Aorta (tissue), 5 donors: Measurements from ENCODE around the gene KIF7. TPM values are rescaled to one million over a fixed set of nuclear protein-coding genes. Genes with fewer than 3 reads are reported as not detected.

Experiments
- ATAC-seq: fragments of 200-7000 bp; cut with Tn5 transposase; one replicate; pipeline ENCODE4 v1.9.1; 2022; ENCODE audit warnings: moderate library complexity; ENCODE audit not compliant: low FRiP score
- DNase-seq, 2 donors: peaks; one replicate each; pipeline ENCODE4 v3.0.0-alpha.2; 2020
- H3K27ac ChIP-seq, 2 donors: one replicate each; pipeline ENCODE4 v1.5.1; 2013; ENCODE audit warnings: low read length in 2 of 2, mild to moderate bottlenecking in 2 of 2, moderate library complexity in 2 of 2, control low read depth in 1 of 2, inconsistent platforms in 1 of 2, low read depth in 1 of 2
- H3K27me3 ChIP-seq, 2 donors: one replicate each; pipeline ENCODE4 v1.6.1; 2013; ENCODE audit warnings: control low read depth in 1 of 2, low read length in 1 of 2, mild to moderate bottlenecking in 1 of 2, moderate library complexity in 1 of 2; ENCODE audit not compliant: insufficient read depth in 2 of 2, control insufficient read depth in 1 of 2
- H3K36me3 ChIP-seq, 2 donors: one replicate each; pipeline ENCODE4 v1.6.1; 2013; ENCODE audit warnings: control low read depth in 1 of 2, low read length in 1 of 2, mild to moderate bottlenecking in 1 of 2; ENCODE audit not compliant: insufficient read depth in 2 of 2, control insufficient read depth in 1 of 2
- H3K4me1 ChIP-seq, 2 donors: one replicate each; pipeline ENCODE4 v1.6.1; 2013; ENCODE audit warnings: low read length in 2 of 2, control low read depth in 1 of 2, mild to moderate bottlenecking in 1 of 2, moderate library complexity in 1 of 2; ENCODE audit not compliant: insufficient read depth in 2 of 2, control insufficient read depth in 1 of 2
- H3K4me3 ChIP-seq, 2 donors: one replicate each; pipeline ENCODE4 v1.5.1; 2013; ENCODE audit warnings: low read length in 2 of 2, control low read depth in 1 of 2, mild to moderate bottlenecking in 1 of 2
- H3K9me3 ChIP-seq: one replicate; pipeline ENCODE4 v1.6.1; 2013; ENCODE audit warnings: mild to moderate bottlenecking, low read length; ENCODE audit not compliant: control insufficient read depth
- WGBS, 2 donors: extraction: QIAGEN DNeasy Blood & Tissue Kit; methylation state at CpG; one replicate each; pipeline ENCODE4 v1.1.7; 2013; 5-methylcytosine and 5-hydroxymethylcytosine counted together
- intact Hi-C, 2 donors: fragments of 100-400 bp; cut with DNase I; formaldehyde crosslinking; loops; one replicate each; pipeline versions ENCODE4 v1.14.2 to v1.15.0; 2022
- polyA plus RNA-seq, 2 donors: library from polyadenylated mRNA; stranded (reverse); fragments of 200-250 nt; gene quantifications; one replicate each; pipeline ENCODE4 v1.2.3, GENCODE V29; 2013
- total RNA-seq, 2 donors: library from RNA; stranded (reverse); fragmentation: NEBNext Ultra II Directional; extraction: Animal tissue kit (Norgen Biotek cat#: 25700); gene quantifications; one replicate each; pipeline ENCODE4 v1.2.1, GENCODE V29; 2021
- donor health status: healthy with polysubstance abuse.
- donor health status: Bipolar disorder and iron deficiency.
- donor health status: DM: no; HTN: no; CAD: no.
- donor health status: DM: no; HTN: no; CAD: no.
- donor health status: DM: yes; HTN: yes; CAD: no.

The KIF7 gene
- total and polyA plus RNA-seq, 4 donors, result 3.1 to 17.5 (median 16.3) TPM

DNA sequence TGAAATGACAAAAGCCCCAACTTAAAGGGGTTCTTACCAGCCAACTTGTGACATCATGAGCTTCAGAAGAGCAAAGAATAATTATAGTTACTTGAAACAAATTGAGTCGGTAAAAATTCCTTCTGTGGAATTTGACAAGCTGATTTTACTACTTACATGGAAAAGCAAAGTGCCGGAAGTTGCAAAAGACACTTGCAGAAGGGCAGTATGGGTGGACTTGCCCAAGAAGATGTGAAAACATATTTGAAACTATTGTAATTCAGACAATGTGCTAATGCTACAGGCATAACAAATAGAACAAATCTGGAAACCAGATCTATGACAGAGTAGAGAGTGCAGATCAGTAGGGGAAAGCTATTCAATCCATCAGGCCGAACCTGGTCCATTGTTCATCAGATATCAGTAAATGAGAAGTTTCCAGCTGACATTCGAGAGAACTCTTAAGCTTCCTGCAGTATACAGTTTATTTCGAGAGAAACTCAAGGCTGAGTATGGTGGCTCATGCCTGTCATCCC is 2.5 kb upstream of the KIF7 start:
- no peaks in the 10 kb centered on the region for H3K27me3 ChIP-seq
- DNase-seq (no peak), ATAC-seq (no peak)
- H3K27ac ChIP-seq, result no peak overlapping the region
- 77 to 81% methylated on average over 5 of the region's 5 CpGs for WGBS, 2 donors
- intact Hi-C loops, result no loop called here
- H3K9me3 ChIP-seq, result no peaks in the 10 kb centered on the region
- no peak overlapping the region for H3K4me3 ChIP-seq
- no peaks in the 10 kb centered on the region for H3K4me1 ChIP-seq
- no peaks in the 10 kb centered on the region for H3K36me3 ChIP-seq

DNA sequence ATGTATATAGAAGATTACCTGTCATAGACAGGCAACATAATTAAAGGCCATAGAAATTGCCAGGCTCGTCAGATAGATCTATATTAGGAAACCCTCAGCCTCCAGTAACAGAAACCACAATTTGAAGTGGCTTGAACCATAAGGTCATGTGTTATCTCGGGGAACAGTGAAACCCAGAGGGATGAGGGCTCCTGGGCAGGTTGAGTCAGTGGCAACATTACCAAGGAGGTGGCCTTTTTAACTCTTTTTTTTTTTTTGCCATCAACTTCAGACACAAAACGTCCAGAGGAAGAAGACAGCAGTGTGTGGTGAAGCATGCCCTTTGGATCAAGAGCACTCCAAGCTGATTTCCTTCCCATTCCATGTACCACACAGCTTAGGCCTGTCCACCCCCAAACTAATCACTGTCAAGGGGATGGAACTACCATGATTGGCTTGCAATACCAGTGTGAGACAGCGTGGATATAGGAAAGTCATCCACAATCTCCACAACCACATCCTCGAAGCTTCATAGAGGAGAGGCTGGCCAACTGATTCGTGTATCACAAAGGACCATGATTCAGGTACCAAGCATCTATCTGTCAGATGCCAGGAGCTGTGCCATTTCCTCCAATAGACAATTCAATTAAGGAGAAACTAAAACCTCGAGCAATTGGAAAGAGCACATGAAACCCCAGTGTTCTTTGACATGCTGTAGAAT is 999 bp upstream of the KIF7 start:
- no peaks in the 10 kb centered on the region for H3K36me3 ChIP-seq
- H3K4me3 ChIP-seq, result no peak overlapping the region
- no peaks in the 10 kb centered on the region for H3K27me3 ChIP-seq
- no peak overlapping the region for H3K27ac ChIP-seq
- H3K4me1 ChIP-seq, result no peaks in the 10 kb centered on the region
- H3K9me3 ChIP-seq, result no peaks in the 10 kb centered on the region
- 78 to 80% methylated on average over 7 of the region's 7 CpGs for WGBS, 2 donors
- intact Hi-C loops, result no loop called here
- DNase-seq, result no peak
- ATAC-seq, result no peak

DNA sequence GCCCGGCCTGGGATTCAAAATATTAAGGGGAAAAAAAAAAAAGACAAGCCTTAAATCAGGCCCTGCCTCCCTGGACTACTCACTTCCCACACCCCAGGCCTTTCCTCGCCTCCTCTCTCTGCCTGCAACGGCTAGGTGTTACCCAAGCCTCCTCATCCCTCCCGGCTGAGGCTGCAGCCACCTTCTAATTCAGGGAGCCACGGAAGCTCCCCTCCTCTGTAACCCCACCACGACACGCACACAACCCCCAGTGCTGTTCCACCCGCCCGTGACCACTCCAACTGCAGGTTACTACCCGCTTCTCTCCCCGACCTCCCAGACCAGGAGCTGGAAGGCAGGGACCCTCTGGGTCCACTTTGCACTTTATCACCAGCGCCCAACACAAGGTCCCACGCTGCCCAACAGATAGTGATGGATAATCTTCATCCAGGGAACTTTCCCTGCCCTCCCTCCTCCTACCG is 936 bp downstream of the KIF7 start:
- no peaks in the 10 kb centered on the region for H3K27me3 ChIP-seq
- no peak overlapping the region for H3K27ac ChIP-seq
- no peaks in the 10 kb centered on the region for H3K36me3 ChIP-seq
- intact Hi-C loops, result loop anchor here in 1 of 2 donors (2.0 kb wide), 1 partner anchor 40 kb away; no protein-coding TSS in a partner anchor
- no peaks in the 10 kb centered on the region for H3K9me3 ChIP-seq
- DNase-seq (peak; percentile 55 to 73), ATAC-seq (no peak)
- 18 to 20% methylated on average over 14 of the region's 14 CpGs for whole genome bisulfite sequencing, 2 donors
- no peaks in the 10 kb centered on the region for H3K4me1 ChIP-seq
- peak overlapping the region; percentile 69 to 92 for H3K4me3 ChIP-seq

DNA sequence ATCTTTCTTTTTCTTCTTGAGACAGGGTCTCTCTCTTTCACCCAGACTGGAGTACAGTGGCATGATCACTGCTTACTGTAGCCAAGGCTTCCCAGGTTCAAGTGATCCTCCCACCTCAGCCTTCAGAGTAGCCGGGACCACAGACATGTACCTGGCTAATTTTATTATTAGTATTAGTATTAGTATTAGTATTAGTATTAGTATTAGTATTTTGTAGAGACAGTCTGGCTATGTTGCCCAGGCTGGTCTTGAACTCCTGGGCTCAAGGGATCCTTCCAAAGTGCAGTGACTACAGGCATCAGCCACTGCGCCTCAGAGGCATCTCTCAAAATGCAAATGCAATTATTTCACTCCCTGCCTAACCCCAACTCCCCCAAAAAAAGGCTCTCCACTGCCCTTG is 1.7 kb downstream of the KIF7 start:
- Histone ChIP-seq H3K27ac (no peak overlapping the region), H3K36me3 (no peaks in the 10 kb centered on the region), H3K9me3 (no peaks in the 10 kb centered on the region), H3K4me3 (no peak overlapping the region), H3K27me3 (no peaks in the 10 kb centered on the region), H3K4me1 (no peaks in the 10 kb centered on the region)
- no peak for ATAC-seq
- intact Hi-C loops, result no loop called here
- no peak for DNase-seq
- 95 to 98% methylated on average over 2 of the region's 2 CpGs for WGBS, 2 donors

DNA sequence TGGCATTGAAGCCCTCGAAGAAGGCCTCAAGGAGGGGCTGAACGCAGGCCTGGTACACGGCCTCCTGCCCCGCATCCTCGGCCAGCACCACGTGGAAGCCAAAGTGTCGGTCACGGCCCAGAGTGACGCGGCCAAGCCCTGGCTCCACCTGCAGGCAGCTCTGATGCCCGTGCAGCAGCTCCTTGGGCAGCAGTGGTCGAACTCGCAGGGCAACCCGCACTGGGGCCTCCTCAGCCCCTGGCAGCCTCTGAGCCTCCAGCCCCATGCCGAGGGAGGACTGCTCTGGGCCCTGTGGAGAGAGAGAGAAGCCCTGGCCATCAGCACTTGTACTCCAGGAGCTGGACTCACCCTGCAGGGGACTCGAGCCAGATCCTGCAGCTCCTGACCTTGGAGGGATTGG is 2.6 kb downstream of the KIF7 start:
- intact Hi-C loops, result no loop called here
- DNase-seq, result peak in 1 of 2 donors; percentile 59
- 81 to 82% methylated on average over 15 to 16 of the region's 16 CpGs for WGBS, 2 donors

DNA sequence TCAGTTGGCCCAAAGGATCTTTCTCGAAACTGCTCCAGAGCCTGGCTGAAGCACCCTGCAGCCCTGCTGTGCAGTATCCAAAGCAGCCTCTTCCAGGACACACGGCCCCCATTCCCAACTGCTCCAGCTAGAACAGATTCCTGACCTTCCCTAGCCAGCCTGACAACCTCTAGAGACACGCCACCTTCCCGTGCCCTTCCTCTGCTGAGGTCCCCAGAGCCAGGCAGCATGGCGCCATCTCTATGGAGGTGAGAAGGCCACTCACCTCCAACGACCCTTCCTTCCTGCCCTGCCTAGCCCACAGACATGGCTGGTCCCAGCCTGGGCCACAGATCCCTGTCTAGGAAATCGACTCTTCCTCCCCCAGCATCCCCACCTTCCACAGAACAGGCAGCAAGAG is 3.1 kb downstream of the KIF7 start:
- no peak for ATAC-seq
- Histone ChIP-seq H3K4me1 (no peaks in the 10 kb centered on the region), H3K27me3 (no peaks in the 10 kb centered on the region), H3K27ac (no peak overlapping the region), H3K36me3 (no peaks in the 10 kb centered on the region), H3K4me3 (no peak overlapping the region), H3K9me3 (no peaks in the 10 kb centered on the region)
- WGBS, 2 donors, result 79 to 82% methylated on average over 7 of the region's 7 CpGs
- intact Hi-C loops, result no loop called here
- DNase-seq, result peak in 1 of 2 donors; percentile 31

More for the DNA sequence above, 2.6 kb downstream of the KIF7 start:
- ATAC-seq, result no peak
- no peaks in the 10 kb centered on the region for H3K27me3 ChIP-seq
- H3K4me3 ChIP-seq, result no peak overlapping the region
- H3K9me3 ChIP-seq, result no peaks in the 10 kb centered on the region
- H3K36me3 ChIP-seq, result no peaks in the 10 kb centered on the region
- no peaks in the 10 kb centered on the region for H3K4me1 ChIP-seq
- no peak overlapping the region for H3K27ac ChIP-seq

DNA sequence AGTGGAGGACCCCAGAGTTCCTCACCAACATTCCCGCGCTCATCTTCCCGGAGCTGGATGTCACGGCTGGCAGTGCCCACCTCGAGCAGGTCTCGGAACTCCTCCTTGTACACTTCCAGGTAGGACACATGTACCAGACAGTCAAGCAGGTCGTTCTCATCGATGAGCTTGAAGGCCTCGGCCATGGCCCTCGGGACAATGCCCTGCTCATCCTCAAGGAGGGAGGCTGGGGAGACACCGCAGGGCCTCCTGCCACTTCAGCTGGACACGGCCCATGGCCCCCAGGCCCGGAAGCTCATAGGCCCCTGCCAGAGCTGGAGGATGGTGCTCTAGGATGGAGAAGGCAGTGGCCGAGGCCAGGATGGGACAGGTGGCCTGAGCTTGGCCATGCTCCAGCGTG is 5.6 kb downstream of the KIF7 start:
- Histone ChIP-seq H3K27me3 (no peaks in the 10 kb centered on the region), H3K27ac (no peak overlapping the region), H3K4me3 (no peak overlapping the region), H3K4me1 (no peaks in the 10 kb centered on the region), H3K9me3 (no peaks in the 10 kb centered on the region), H3K36me3 (no peaks in the 10 kb centered on the region)
- ATAC-seq, result no peak
- 90 to 92% methylated on average over 15 of the region's 15 CpGs for WGBS, 2 donors
- intact Hi-C loops, result loop anchor here (1.0 to 10.0 kb wide), 5 partner anchors 33 to 225 kb away; partner anchors contain the start of genes MESP1 (in 2 of the 2), PEX11A (in 1 of the 2) and WDR93 (in 1 of the 2)
- DNase-seq, result peak in 1 of 2 donors; percentile 59

DNA sequence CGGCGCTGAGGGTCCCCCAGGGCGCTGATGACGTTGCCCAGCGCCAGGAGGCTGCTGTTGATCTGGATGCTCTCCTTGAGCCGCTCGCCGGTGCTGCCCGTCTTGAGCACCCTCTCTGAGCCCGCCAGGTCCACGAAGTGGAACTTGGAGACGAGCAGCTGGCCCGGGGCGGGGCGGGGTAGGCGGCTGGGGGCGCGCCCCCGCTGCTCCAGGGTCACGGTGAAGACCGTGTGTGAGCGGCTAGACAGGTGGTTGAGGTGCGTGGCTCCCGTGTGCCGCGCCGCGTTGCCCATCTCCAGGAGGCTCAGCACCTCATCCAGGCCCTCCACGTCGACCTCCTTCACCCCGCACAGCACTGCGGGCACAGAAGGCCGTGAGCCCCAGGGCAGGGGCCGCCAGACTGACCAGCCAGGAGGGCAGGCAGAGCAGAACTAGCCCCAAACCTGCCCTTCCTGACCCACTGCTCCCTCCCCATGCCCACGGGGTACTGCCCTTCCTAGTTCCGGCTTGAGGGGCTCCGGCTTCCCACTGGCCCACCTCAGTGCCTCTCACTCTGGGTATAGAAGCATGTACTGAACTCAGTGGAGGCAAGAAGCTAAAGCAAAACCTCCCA is 6.1 kb downstream of the KIF7 start:
- Histone ChIP-seq H3K36me3 (no peaks in the 10 kb centered on the region), H3K27me3 (no peaks in the 10 kb centered on the region), H3K27ac (no peak overlapping the region), H3K4me1 (no peaks in the 10 kb centered on the region), H3K4me3 (no peak overlapping the region), H3K9me3 (no peaks in the 10 kb centered on the region)
- DNase-seq (peak in 1 of 2 donors; percentile 75), ATAC-seq (no peak)
- intact Hi-C loops, result loop anchor here (5.0 to 10.0 kb wide), 4 partner anchors 33 to 226 kb away; partner anchors contain the start of genes MESP1 (in 2 of the 2), PEX11A (in 1 of the 2) and WDR93 (in 1 of the 2)
- 96% methylated on average over 37 of the region's 37 CpGs for WGBS, 2 donors
